K562 (cell line): ENCODE results near the gene NUBPL. TPM values are rescaled to one million over a fixed set of nuclear protein-coding genes. Genes with fewer than 3 reads are reported as not detected.

ENCODE experiments used
- DPF2 ChIP-seq: fragments of 450-650 bp; IDR thresholded peaks from 2 replicates; pipeline ENCODE4 v1.6.1; 2016
- GTF2A2 ChIP-seq: IDR thresholded peaks from 2 replicates; pipeline ENCODE4 v1.6.1; 2016; ENCODE audit warnings: mild to moderate bottlenecking, missing genetic modification characterization, missing compliant biosample characterization
- HIVEP1 ChIP-seq: fragments of 250-450 bp; sonication (Bioruptor Pico); IDR thresholded peaks from 2 replicates; pipeline ENCODE4 v1.4.0; 2020; ENCODE audit warnings: mild to moderate bottlenecking
- HNRNPUL1 ChIP-seq: fragments of 200-400 bp; formaldehyde crosslinking; IDR thresholded peaks from 2 replicates; pipeline ENCODE4 v1.6.1; 2017; ENCODE audit warnings: low read length
- KDM5B ChIP-seq: fragments of 200-600 bp; sonication (generic); IDR thresholded peaks from 2 replicates; pipeline ENCODE4 v1.6.1; 2012; ENCODE audit warnings: low read depth, mild to moderate bottlenecking, moderate library complexity, low read length, control low read depth, inconsistent platforms; ENCODE audit not compliant: insufficient replicate concordance
- MECOM ChIP-seq: fragments of 250-450 bp; sonication (Bioruptor Pico); IDR thresholded peaks from 2 replicates; pipeline ENCODE4 v1.8.0; 2022; ENCODE audit warnings: inconsistent platforms
- NBN ChIP-seq: fragments of 450-650 bp; IDR thresholded peaks from 2 replicates; pipeline ENCODE4 v1.6.1; 2016; ENCODE audit warnings: low read depth, mild to moderate bottlenecking
- NEUROD1 ChIP-seq: fragments of 150-350 bp; IDR thresholded peaks from 2 replicates; pipeline ENCODE4 v1.6.1; 2014; ENCODE audit warnings: borderline replicate concordance, low read length, low read depth; ENCODE audit not compliant: partially characterized antibody
- PHF21A ChIP-seq: fragments of 450-650 bp; IDR thresholded peaks from 2 replicates; pipeline ENCODE4 v1.6.1; 2017; ENCODE audit warnings: low read depth, borderline replicate concordance
- SAFB ChIP-seq: fragments of 200-400 bp; formaldehyde crosslinking; IDR thresholded peaks from 2 replicates; pipeline ENCODE4 v1.6.1; 2017; ENCODE audit warnings: low read depth, low read length, borderline replicate concordance
- SIN3A ChIP-seq, 2 experiments: fragments of 150-350 bp in 1 of 2; IDR thresholded peaks; 2 replicates each; pipeline ENCODE4 v1.6.1; 2011 to 2016; ENCODE audit warnings: borderline replicate concordance in 2 of 2, low read depth in 2 of 2, low read length in 2 of 2, mild to moderate bottlenecking in 2 of 2, moderate library complexity in 2 of 2; ENCODE audit not compliant: control insufficient read depth in 1 of 2
- SLC30A9 ChIP-seq: fragments of 250-450 bp; sonication (Bioruptor Pico); IDR thresholded peaks from 2 replicates; pipeline ENCODE4 v1.8.0; 2022; ENCODE audit warnings: mild to moderate bottlenecking, moderate library complexity
- TBP ChIP-seq: optimal IDR thresholded peaks from 2 replicates; pipeline ENCODE3; 2011; ENCODE audit warnings: low read depth, low read length, improper control_type of control experiment
- TRIM24 ChIP-seq, 2 experiments: fragments of 450-650 bp; IDR thresholded peaks; 2 replicates each; pipeline ENCODE4 v1.6.1; 2016
- YY1 ChIP-seq, 3 experiments: IDR thresholded peaks; 2 replicates each; pipeline ENCODE4 v1.6.1; 2011; ENCODE audit warnings: low read length in 2 of 3, mild to moderate bottlenecking in 2 of 3, moderate library complexity in 2 of 3, borderline replicate concordance in 1 of 3, control low read depth in 1 of 3, low read depth in 1 of 3; ENCODE audit not compliant: insufficient read depth in 3 of 3, insufficient replicate concordance in 2 of 3, control insufficient read depth in 1 of 3, insufficient read length in 1 of 3; ENCODE audit errors: extremely low read depth in 1 of 3
- ZBTB2 ChIP-seq: fragments of 450-650 bp; IDR thresholded peaks from 2 replicates; pipeline ENCODE4 v1.6.1; 2016; ENCODE audit warnings: antibody characterized with exemption
- ZNF124 ChIP-seq: sonication (generic); formaldehyde crosslinking; IDR thresholded peaks from 2 replicates; pipeline ENCODE4 v1.8.1; 2022; ENCODE audit warnings: missing genetic modification reagents
- ZNF217 ChIP-seq: sonication (generic); formaldehyde crosslinking; IDR thresholded peaks from 2 replicates; pipeline ENCODE4 v1.8.0; 2022; ENCODE audit warnings: mild to moderate bottlenecking, missing genetic modification reagents
- ZNF384 ChIP-seq: IDR thresholded peaks from 2 replicates; pipeline ENCODE4 v1.6.1; 2012; ENCODE audit warnings: low read depth, low read length, improper control_type of control experiment
- ZNF583 ChIP-seq: fragments of 250-450 bp; sonication (Bioruptor Pico); IDR thresholded peaks from 2 replicates; pipeline ENCODE4 v1.4.0; 2020
- polyA plus RNA-seq, 8 experiments: library from polyadenylated mRNA; depleted of rRNA in 4 of 8; stranded (reverse) in 5 of 8; unstranded in 3 of 8; fragments of >200 nt; fragmentation: Nextera tagmentation in 2 of 8; fragmentation: Illumina TruSeq in 1 of 8; extraction: Ambion mirVana in 2 of 8; extraction: Trizol in 1 of 8; gene quantifications; 2 replicates each; pipeline versions ENCODE4 v1.2.1 to v1.2.3, GENCODE V29; 2011 to 2014; ENCODE audit warnings: inconsistent platforms in 1 of 8, missing spikeins in 1 of 8
- total RNA-seq, 7 experiments: library from RNA; depleted of rRNA in 6 of 7; stranded (reverse); fragments of >200 nt in 6 of 7; fragmentation: Illumina TruSeq in 2 of 7; extraction: Trizol in 2 of 7; gene quantifications; 2 replicates each; pipeline versions ENCODE4 v1.2.1 to v1.2.3, GENCODE V29; 2011 to 2021; ENCODE audit warnings: low replicate concordance in 1 of 7
- TF ChIP-seq, protein P1 (sequence below): fragments of 150-350 bp; IDR thresholded peaks from 2 replicates; pipeline ENCODE4 v1.6.1; 2014; ENCODE audit warnings: low read depth, mild to moderate bottlenecking, low read length, borderline replicate concordance
- TF ChIP-seq, protein P2 (sequence below), 2 experiments: fragments of 250-450 bp in 1 of 2; fragments of 450-650 bp in 1 of 2; sonication (Bioruptor Pico) in 1 of 2; IDR thresholded peaks; 2 replicates each; pipeline versions ENCODE4 v1.6.1 to v1.8.0; 2016 to 2021; ENCODE audit warnings: mild to moderate bottlenecking in 2 of 2, moderate library complexity in 2 of 2, missing compliant biosample characterization in 1 of 2, missing genetic modification characterization in 1 of 2

Gene NUBPL
- total and polyA plus RNA-seq, 9 of the 15 experiments (the other 6 are each of a cell fraction or from before 2014, with no cell fraction given), result 3.2 to 8.7 (median 6.1) TPM

DNA sequence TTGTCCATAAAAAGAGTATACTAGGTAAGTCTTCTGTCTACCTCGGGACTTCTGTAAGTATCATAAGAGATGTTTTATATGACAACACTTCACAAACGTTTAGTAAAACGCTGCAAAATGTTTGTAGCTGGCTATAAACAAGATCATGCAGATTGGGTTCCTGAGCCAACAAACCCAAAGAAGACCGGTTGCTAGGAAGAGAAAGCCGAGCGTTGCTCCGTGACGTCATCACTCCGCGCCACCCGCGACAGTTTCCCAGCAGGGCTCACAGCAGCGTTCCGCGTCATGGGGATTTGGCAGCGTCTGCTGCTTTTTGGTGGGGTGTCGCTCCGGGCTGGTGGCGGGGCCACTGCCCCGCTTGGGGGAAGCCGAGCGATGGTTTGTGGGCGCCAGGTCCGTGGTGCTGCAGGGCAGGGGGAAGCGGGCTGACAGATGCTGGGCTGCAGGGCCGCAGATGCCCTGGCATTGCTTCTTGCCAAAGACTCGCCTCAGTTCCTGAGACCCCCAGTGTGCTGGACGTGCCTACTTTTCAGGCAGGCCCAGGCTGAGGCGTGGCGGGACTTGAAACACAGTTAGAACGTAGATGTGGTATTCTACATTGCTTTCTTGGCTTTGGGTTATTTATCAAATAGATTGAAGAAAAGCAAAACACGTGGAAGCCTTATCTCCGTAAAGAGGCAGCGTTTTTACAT is at the start of gene NUBPL (continued):
- no peak for TF ChIP-seq PHF21A
- no peak for TF ChIP-seq ZNF124 (CRISPR knock-in tag)
- TF ChIP-seq NBN, result peak; percentile 97
- peak; percentile 54 to 86; a peak in 2 of 4 replicates for TF ChIP-seq SIN3A (IDR thresholded peaks at IDR 0.05; ENCODE audit: borderline replicate concordance in 2 of 2, control insufficient read depth in 1 of 2, low read depth in 2 of 2, low read length in 2 of 2)
- no peak for TF ChIP-seq SAFB
- TF ChIP-seq, protein P1, sequence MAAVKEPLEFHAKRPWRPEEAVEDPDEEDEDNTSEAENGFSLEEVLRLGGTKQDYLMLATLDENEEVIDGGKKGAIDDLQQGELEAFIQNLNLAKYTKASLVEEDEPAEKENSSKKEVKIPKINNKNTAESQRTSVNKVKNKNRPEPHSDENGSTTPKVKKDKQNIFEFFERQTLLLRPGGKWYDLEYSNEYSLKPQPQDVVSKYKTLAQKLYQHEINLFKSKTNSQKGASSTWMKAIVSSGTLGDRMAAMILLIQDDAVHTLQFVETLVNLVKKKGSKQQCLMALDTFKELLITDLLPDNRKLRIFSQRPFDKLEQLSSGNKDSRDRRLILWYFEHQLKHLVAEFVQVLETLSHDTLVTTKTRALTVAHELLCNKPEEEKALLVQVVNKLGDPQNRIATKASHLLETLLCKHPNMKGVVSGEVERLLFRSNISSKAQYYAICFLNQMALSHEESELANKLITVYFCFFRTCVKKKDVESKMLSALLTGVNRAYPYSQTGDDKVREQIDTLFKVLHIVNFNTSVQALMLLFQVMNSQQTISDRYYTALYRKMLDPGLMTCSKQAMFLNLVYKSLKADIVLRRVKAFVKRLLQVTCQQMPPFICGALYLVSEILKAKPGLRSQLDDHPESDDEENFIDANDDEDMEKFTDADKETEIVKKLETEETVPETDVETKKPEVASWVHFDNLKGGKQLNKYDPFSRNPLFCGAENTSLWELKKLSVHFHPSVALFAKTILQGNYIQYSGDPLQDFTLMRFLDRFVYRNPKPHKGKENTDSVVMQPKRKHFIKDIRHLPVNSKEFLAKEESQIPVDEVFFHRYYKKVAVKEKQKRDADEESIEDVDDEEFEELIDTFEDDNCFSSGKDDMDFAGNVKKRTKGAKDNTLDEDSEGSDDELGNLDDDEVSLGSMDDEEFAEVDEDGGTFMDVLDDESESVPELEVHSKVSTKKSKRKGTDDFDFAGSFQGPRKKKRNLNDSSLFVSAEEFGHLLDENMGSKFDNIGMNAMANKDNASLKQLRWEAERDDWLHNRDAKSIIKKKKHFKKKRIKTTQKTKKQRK, result no peak
- TF ChIP-seq HNRNPUL1, result no peak
- TF ChIP-seq YY1 (IDR thresholded peaks at IDR 0.05; ENCODE audit: borderline replicate concordance in 1 of 3, control insufficient read depth in 1 of 3, extremely low read depth in 1 of 3, insufficient read depth in 3 of 3, insufficient read length in 1 of 3, insufficient replicate concordance in 2 of 3, low read depth in 1 of 3, low read length in 2 of 3), result peak in 2 of 3 experiments; percentile 47 to 86
- TF ChIP-seq DPF2, result no peak
- TF ChIP-seq TRIM24 (IDR thresholded peaks at IDR 0.05), result no peak
- TF ChIP-seq KDM5B, result peak; percentile 79
- TF ChIP-seq ZNF583, result no peak
- TF ChIP-seq ZNF384, result no peak
- no peak for TF ChIP-seq ZNF217 (CRISPR knock-in tag)
- no peak for TF ChIP-seq HIVEP1 (CRISPR knock-in tag)
- TF ChIP-seq, protein P2, sequence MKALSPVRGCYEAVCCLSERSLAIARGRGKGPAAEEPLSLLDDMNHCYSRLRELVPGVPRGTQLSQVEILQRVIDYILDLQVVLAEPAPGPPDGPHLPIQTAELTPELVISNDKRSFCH (CRISPR knock-in tag; IDR thresholded peaks at IDR 0.05), result no peak
- TF ChIP-seq, protein P2 (tag; IDR thresholded peaks at IDR 0.05), result peak; percentile 24; the same call in 1 of the 2 replicates
- TF ChIP-seq MECOM (CRISPR knock-in tag), result no peak
- no peak for TF ChIP-seq ZBTB2
- no peak for TF ChIP-seq GTF2A2 (tag)
- no peak for TF ChIP-seq SLC30A9 (CRISPR knock-in tag)
- peak; percentile 71 for TF ChIP-seq TBP
- TF ChIP-seq NEUROD1, result no peak
